Neuronal stem cell (in vitro differentiated cells): ENCODE measurements around the gene HOXC11.

Experiments
- DNase-seq: peaks from one replicate; pipeline ENCODE4 v3.0.0-alpha.2; 2013; ENCODE audit warnings: low spot score
- H2AFZ ChIP-seq: one replicate; pipeline ENCODE4 v1.6.1; 2013; ENCODE audit warnings: mild to moderate bottlenecking, low read length, inconsistent platforms
- H2AK5ac ChIP-seq: 2 replicates; pipeline ENCODE4 v1.6.1; 2013; ENCODE audit warnings: low read depth, mild to moderate bottlenecking, inconsistent platforms, low read length, moderate library complexity, mixed read lengths
- H2BK120ac ChIP-seq: 2 replicates; pipeline ENCODE4 v1.6.1; 2013; ENCODE audit warnings: low read depth, mild to moderate bottlenecking, inconsistent platforms, low read length, moderate library complexity, mixed read lengths
- H2BK12ac ChIP-seq: one replicate; pipeline ENCODE4 v1.6.1; 2013; ENCODE audit warnings: low read length, inconsistent platforms
- H2BK15ac ChIP-seq: 2 replicates; pipeline ENCODE4 v1.6.1; 2013; ENCODE audit warnings: mild to moderate bottlenecking, low read length, inconsistent platforms, mixed read lengths
- H2BK5ac ChIP-seq: one replicate; pipeline ENCODE4 v1.6.1; 2013; ENCODE audit warnings: inconsistent platforms, mild to moderate bottlenecking, low read length, moderate library complexity
- H3K14ac ChIP-seq: one replicate; pipeline ENCODE4 v1.6.1; 2013; ENCODE audit warnings: low read length, inconsistent platforms
- H3K18ac ChIP-seq: 2 replicates; pipeline ENCODE4 v1.6.1; 2013; ENCODE audit warnings: low read length, inconsistent platforms
- H3K23ac ChIP-seq: 2 replicates; pipeline ENCODE4 v1.6.1; 2013; ENCODE audit warnings: low read depth, mild to moderate bottlenecking, mixed read lengths, low read length, inconsistent platforms; ENCODE audit not compliant: poor library complexity
- H3K27ac ChIP-seq: replicated peaks from 3 replicates; pipeline ENCODE4 v1.5.1; 2013; ENCODE audit warnings: low read length, inconsistent platforms
- H3K27me3 ChIP-seq, 3 experiments: 2 replicates each; pipeline ENCODE4 v1.6.1; 2013; ENCODE audit warnings: low read length in 3 of 3, mild to moderate bottlenecking in 2 of 3, inconsistent platforms in 1 of 3, low read depth in 1 of 3, mixed read lengths in 1 of 3, moderate library complexity in 1 of 3; ENCODE audit not compliant: control insufficient read depth in 3 of 3, insufficient read depth in 3 of 3
- H3K36me3 ChIP-seq, 2 donors: replicated peaks in 1 of 2; 2 replicates each; pipeline ENCODE4 v1.6.1; 2013; ENCODE audit warnings: low read length in 2 of 2; ENCODE audit not compliant: control insufficient read depth in 2 of 2, insufficient read depth in 2 of 2
- H3K4ac ChIP-seq: 2 replicates; pipeline ENCODE4 v1.6.1; 2013; ENCODE audit warnings: inconsistent platforms, mild to moderate bottlenecking, low read length, moderate library complexity
- H3K4me1 ChIP-seq, 2 donors: 1 replicate in 1 of 2; 2 replicates in 1 of 2; pipeline ENCODE4 v1.6.1; 2013; ENCODE audit warnings: low read length in 2 of 2, low read depth in 1 of 2; ENCODE audit not compliant: control insufficient read depth in 2 of 2, insufficient read depth in 1 of 2
- H3K4me2 ChIP-seq: one replicate; pipeline ENCODE4 v1.6.1; 2013; ENCODE audit warnings: mild to moderate bottlenecking, low read length, inconsistent platforms; ENCODE audit not compliant: insufficient read depth, poor library complexity, severe bottlenecking
- H3K4me3 ChIP-seq, 2 donors: 2 replicates each; pipeline ENCODE4 v1.5.1; 2013; ENCODE audit warnings: low read length in 2 of 2, mild to moderate bottlenecking in 2 of 2, inconsistent platforms in 1 of 2, moderate library complexity in 1 of 2
- H3K79me1 ChIP-seq: one replicate; pipeline ENCODE4 v1.6.1; 2013; ENCODE audit warnings: low read depth, mild to moderate bottlenecking, inconsistent platforms, low read length, moderate library complexity
- H3K9ac ChIP-seq: one replicate; pipeline ENCODE4 v1.6.1; 2013; ENCODE audit warnings: mild to moderate bottlenecking, low read depth, low read length, inconsistent platforms; ENCODE audit not compliant: poor library complexity
- H3K9me3 ChIP-seq, 2 donors: replicated peaks in 1 of 2; 2 replicates each; pipeline versions ENCODE3 to v1.6.1; 2013; ENCODE audit warnings: low read length in 2 of 2, mild to moderate bottlenecking in 2 of 2, inconsistent platforms in 1 of 2, low read depth in 1 of 2, mixed read lengths in 1 of 2, moderate library complexity in 1 of 2; ENCODE audit not compliant: control insufficient read depth in 2 of 2, insufficient read depth in 1 of 2
- H4K8ac ChIP-seq: one replicate; pipeline ENCODE4 v1.6.1; 2013; ENCODE audit warnings: low read depth, mild to moderate bottlenecking, inconsistent platforms, low read length, moderate library complexity
- H4K91ac ChIP-seq: one replicate; pipeline ENCODE4 v1.6.1; 2013; ENCODE audit warnings: low read length, low read depth, mild to moderate bottlenecking, inconsistent platforms; ENCODE audit not compliant: poor library complexity
- WGBS, 2 donors: extraction: QIAGEN DNeasy Blood & Tissue Kit; methylation state at CpG; one replicate each; pipeline ENCODE4 v1.1.7; 2013; ENCODE audit warnings: missing lambda C conversion rate in 2 of 2, mixed read lengths in 1 of 2; ENCODE audit not compliant: insufficient read length in 2 of 2, insufficient replicate concordance in 1 of 2; ENCODE audit errors: extremely low coverage in 2 of 2; 5-methylcytosine and 5-hydroxymethylcytosine counted together

The HOXC11 gene

DNA sequence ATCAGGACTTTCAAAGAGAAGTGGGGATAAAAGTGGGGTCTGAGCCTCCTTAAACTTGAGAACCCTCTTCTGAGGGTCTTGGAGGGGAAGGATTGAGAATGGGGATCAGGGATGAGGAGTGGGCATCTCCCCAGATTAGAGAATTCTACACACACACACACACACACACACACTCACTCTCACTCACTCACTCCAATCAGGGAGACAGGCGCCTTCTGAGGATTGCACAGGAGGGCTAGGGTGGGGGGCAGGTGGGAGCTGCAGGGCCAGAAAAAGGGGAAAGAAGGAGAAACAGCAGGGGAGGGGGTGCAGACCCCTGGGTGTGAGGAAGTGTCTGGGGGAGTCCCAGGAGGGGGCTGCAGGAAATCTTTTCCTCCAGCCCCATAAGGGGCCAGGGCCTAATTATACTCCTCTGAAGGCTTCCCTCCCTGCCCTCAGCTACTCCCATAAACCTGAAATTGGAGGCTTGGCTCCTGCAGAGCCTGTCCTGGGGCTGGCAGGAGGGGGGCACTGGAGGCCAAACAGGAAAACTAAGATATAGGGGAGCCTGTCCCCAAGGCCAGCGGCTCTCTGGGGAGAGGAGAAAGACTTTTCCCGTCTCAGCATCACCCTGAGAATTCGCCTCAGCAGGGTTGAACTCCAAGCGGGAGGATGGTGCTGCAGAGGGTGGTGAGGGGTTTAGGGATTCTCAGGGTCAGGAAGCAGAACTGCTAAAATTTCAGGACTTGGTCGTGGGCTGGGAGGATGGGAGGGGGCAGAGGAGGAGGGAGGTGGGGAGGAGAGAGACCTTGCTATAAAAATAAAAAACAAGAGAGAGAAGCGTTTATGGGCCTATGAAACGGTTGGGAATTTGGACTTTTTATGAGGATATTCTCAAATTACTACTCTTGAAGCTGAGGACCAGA is 28.6 kb downstream of the HOXC11 start:
- no peak for DNase-seq
- no peak overlapping the region for H2BK12ac ChIP-seq
- WGBS, 2 donors: no CpG with 5 or more reads among the region's 8 CpGs
- H4K91ac ChIP-seq: no peak overlapping the region
- no peak overlapping the region for H3K27ac ChIP-seq
- no peak overlapping the region for H2BK5ac ChIP-seq
- H3K23ac ChIP-seq: no peak overlapping the region
- H4K8ac ChIP-seq: no peak overlapping the region
- no peak overlapping the region for H3K14ac ChIP-seq
- H3K4me1 ChIP-seq: no peaks in the 10 kb centered on the region
- peaks cover 0 to 2% of the 10 kb centered on the region in 2 donors for H3K9me3 ChIP-seq
- no peak overlapping the region for H2BK15ac ChIP-seq
- H3K79me1 ChIP-seq: no peaks in the 10 kb centered on the region
- H3K4me3 ChIP-seq: no peak overlapping the region
- H3K4me2 ChIP-seq: no peak overlapping the region
- no peak overlapping the region for H2AFZ ChIP-seq
- H3K4ac ChIP-seq: no peak overlapping the region
- H3K9ac ChIP-seq: no peak overlapping the region
- H3K27me3 ChIP-seq: peaks cover 81 to 100% (median 100%) of the 10 kb centered on the region in 3 experiments
- no peak overlapping the region for H2AK5ac ChIP-seq
- no peak overlapping the region for H3K18ac ChIP-seq
- no peaks in the 10 kb centered on the region for H3K36me3 ChIP-seq
- H2BK120ac ChIP-seq: no peak overlapping the region

- Histone ChIP-seq H2BK12ac (no peak overlapping the region), H2BK15ac (no peak overlapping the region), H3K23ac (no peak overlapping the region), H3K14ac (no peak overlapping the region), H4K91ac (no peak overlapping the region), H3K27me3 (peaks cover 78 to 100% (median 100%) of the 10 kb centered on the region in 3 experiments), H2BK5ac (no peak overlapping the region), H3K4ac (no peak overlapping the region), H2BK120ac (no peak overlapping the region), H4K8ac (no peak overlapping the region), H3K27ac (no peak overlapping the region), H3K36me3 (no peaks in the 10 kb centered on the region), H2AK5ac (no peak overlapping the region), H3K79me1 (no peaks in the 10 kb centered on the region), H2AFZ (no peak overlapping the region), H3K9me3 (peaks cover 0 to 2% of the 10 kb centered on the region in 2 donors), H3K4me2 (no peak overlapping the region), H3K18ac (no peak overlapping the region), H3K9ac (no peak overlapping the region), H3K4me3 (no peak overlapping the region), H3K4me1 (no peaks in the 10 kb centered on the region)
- WGBS, 2 donors: no CpG with 5 or more reads among the region's 19 CpGs
- no peak for DNase-seq
These were observed 29.5 kb downstream of the HOXC11 start for GRCh38 chr12:54002278-54002914.

DNA sequence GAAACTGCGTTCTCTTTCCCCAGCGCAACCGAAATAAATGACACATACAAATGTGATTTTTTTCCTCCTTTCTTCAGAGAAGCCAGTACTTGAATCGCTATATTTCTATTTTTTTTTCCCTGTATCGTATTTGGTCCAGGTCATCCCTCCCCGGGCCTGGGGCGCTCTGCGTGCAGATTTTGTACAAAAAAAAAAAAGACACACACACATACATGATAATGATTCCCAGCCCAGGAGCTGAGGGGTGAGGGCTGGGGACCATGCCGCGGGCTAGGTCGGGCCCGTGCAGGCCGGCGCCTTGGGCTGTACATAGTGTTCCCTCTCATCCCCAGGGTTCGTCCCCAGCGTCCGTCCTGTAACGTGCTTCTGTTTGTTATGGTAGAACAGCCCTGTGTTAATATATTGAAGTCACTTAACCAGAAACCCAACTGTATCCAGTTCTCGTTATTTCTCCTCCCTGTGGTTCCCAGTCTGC is 30.0 kb downstream of the HOXC11 start:
- peaks cover 78 to 100% (median 100%) of the 10 kb centered on the region in 3 experiments for H3K27me3 ChIP-seq
- no peak overlapping the region for H2BK12ac ChIP-seq
- no peak overlapping the region for H3K4me3 ChIP-seq
- H3K23ac ChIP-seq: no peak overlapping the region
- no peak overlapping the region for H4K8ac ChIP-seq
- no peaks in the 10 kb centered on the region for H3K4me1 ChIP-seq
- no peak overlapping the region for H2AFZ ChIP-seq
- H2AK5ac ChIP-seq: no peak overlapping the region
- H3K18ac ChIP-seq: no peak overlapping the region
- no peak overlapping the region for H2BK5ac ChIP-seq
- no peak overlapping the region for H3K9ac ChIP-seq
- H4K91ac ChIP-seq: no peak overlapping the region
- no peak overlapping the region for H3K14ac ChIP-seq
- H3K79me1 ChIP-seq: no peaks in the 10 kb centered on the region
- no peak for DNase-seq
- no peaks in the 10 kb centered on the region for H3K36me3 ChIP-seq
- H2BK120ac ChIP-seq: no peak overlapping the region
- no peak overlapping the region for H3K4ac ChIP-seq
- H3K4me2 ChIP-seq: no peak overlapping the region
- no CpG with 5 or more reads among the region's 19 CpGs for WGBS, 2 donors
- H3K27ac ChIP-seq: no peak overlapping the region
- peaks cover 0 to 2% of the 10 kb centered on the region in 2 donors for H3K9me3 ChIP-seq
- no peak overlapping the region for H2BK15ac ChIP-seq

DNA sequence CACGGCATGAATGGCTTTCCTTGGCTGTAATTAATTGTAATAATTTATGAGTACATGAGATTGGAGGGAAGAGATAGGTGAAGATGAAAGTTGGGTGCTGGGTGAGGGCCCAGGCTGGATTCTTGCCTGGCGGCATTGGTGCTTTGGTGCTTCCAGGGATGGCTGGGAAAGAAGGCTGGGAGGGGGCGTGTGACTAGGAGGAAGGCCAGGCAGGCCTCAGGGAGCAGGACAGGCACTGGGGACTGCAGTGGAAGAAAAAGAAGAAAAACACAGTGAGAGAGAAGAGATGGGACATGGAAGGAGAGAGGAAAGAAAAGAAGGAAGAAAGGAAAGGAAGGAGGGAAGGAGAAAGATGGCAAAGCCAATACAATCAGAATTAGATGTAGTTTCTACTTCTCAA is 30.7 kb downstream of the HOXC11 start:
- DNase-seq: no peak
- Histone ChIP-seq H2BK12ac (no peak overlapping the region), H3K79me1 (no peaks in the 10 kb centered on the region), H3K14ac (no peak overlapping the region), H3K36me3 (no peaks in the 10 kb centered on the region), H3K9ac (no peak overlapping the region), H4K91ac (no peak overlapping the region), H2AK5ac (no peak overlapping the region), H3K4me1 (no peaks in the 10 kb centered on the region), H3K4me3 (no peak overlapping the region), H3K18ac (no peak overlapping the region), H2BK15ac (no peak overlapping the region), H3K27me3 (peaks cover 77 to 100% (median 99%) of the 10 kb centered on the region in 3 experiments), H3K27ac (no peak overlapping the region), H3K4ac (no peak overlapping the region), H3K4me2 (no peak overlapping the region), H2BK5ac (no peak overlapping the region), H3K9me3 (peaks cover 0 to 2% of the 10 kb centered on the region in 2 donors), H4K8ac (no peak overlapping the region), H2AFZ (no peak overlapping the region), H3K23ac (no peak overlapping the region), H2BK120ac (no peak overlapping the region)
- WGBS, 2 donors: no CpG with 5 or more reads among the region's 3 CpGs
